ENCODE results near the gene TMEM145. TPM values are rescaled to one million over a fixed set of nuclear protein-coding genes. Genes with fewer than 3 reads are reported as not detected.
A peak's percentile ranks its signal among the peaks of the same experiment; 100 is the strongest.

TMEM145 gene
- total RNA-seq, 6 experiments from 2014 or later, result 0.10 to 0.16 (median 0.12) TPM; not detected in 3

DNA sequence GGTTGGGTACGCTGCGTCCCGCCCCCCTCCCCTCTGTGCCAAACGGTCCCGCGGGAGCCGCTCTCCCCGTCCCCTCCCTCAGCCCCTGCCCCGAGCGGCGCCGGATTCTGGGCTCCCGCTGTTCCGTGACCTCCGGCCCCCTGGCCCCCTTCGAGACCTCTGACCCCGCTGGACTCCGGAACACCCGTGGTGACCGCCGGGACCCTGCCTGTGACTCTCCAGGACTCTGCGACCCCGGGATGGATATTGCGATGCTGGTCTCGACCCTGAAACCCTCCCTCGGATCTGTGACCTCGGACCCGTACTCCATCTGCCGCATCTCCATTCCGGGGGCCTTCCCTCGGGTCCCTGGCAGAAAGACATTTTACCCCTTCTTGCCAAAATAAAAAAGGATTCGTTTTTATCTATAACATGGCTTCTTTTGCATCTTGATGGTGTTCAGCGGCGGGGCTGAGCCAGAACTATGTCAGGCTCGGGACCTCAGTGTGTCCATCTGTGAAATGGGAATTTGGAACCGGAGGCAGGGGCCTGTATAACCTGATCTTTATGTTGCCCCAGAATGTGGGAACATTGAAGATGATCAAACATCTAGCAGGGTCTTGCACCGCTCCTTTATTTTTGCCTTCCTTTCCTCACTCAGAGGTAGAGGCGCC lies 11.7 kb downstream of the TMEM145 start:
- WGBS (ENCODE audit: insufficient coverage, low coverage, low lambda C conversion rate, missing lambda C conversion rate), result 2% methylated on average over 33 of the region's 38 CpGs
- Histone ChIP-seq H3K4me3 (peak overlapping the region in 2 of 3 donors; percentile 12 to 31), H3K36me3 (no peaks in the 10 kb centered on the region), H3K9me3 (no peaks in the 10 kb centered on the region), H3K27ac (no peak overlapping the region), H3K4me1 (peaks cover 0 to 11% (median 0%) of the 10 kb centered on the region in 4 donors), H3K27me3 (no peaks in the 10 kb centered on the region)
- intact Hi-C loops (cut with DNase I), result loop anchor here in 1 of 2 donors (10.0 kb wide), 1 partner anchor 190 kb away; the partner anchor contains the start of gene POU2F2
- DNase-seq, result peak in 1 of 3 donors; percentile 33
- ATAC-seq, result no peak
- TF ChIP-seq, protein P1, sequence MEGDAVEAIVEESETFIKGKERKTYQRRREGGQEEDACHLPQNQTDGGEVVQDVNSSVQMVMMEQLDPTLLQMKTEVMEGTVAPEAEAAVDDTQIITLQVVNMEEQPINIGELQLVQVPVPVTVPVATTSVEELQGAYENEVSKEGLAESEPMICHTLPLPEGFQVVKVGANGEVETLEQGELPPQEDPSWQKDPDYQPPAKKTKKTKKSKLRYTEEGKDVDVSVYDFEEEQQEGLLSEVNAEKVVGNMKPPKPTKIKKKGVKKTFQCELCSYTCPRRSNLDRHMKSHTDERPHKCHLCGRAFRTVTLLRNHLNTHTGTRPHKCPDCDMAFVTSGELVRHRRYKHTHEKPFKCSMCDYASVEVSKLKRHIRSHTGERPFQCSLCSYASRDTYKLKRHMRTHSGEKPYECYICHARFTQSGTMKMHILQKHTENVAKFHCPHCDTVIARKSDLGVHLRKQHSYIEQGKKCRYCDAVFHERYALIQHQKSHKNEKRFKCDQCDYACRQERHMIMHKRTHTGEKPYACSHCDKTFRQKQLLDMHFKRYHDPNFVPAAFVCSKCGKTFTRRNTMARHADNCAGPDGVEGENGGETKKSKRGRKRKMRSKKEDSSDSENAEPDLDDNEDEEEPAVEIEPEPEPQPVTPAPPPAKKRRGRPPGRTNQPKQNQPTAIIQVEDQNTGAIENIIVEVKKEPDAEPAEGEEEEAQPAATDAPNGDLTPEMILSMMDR (IDR thresholded peaks at IDR 0.05), result peak in 1 of 4 donors; percentile 94
- no peak for TF ChIP-seq POLR2A (IDR thresholded peaks at IDR 0.05)

DNA sequence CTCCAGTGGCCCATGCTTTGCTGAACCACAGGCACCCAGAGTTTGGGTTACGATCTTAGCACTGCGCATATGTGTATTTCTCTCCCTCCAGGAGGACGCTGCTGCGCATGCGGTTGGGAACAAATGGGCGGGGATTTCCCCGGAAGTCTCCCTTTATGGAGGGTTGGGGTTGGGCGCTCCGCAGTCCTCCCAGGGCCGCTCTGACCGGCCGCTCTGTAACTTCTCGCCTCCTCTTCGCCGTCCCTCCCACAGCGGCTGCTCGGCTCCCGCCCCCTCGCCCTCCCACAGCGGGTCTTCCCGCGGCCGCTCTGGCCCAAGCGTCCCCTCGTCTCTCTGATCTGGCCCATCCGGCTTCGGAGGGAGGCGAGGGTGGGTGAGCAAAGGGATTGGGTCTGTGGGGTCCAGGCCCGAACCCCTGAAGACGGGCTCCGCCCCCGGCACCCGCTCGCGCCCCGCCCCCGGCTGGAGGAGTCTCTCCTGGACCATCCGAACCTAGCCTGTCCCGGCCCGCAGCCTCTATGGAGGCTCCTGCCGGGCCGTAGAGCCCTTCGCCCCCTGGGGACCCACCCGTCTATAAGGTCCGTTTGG lies 12.3 kb downstream of the TMEM145 start, which contains the start of gene MEGF8:
MEGF8 (plus strand) TSS at position 328 of the 588 bp plus-strand sequence. CDS start 609 bp downstream, outside the sequence.
- intact Hi-C loops (cut with DNase I), result loop anchor here in 1 of 2 donors (10.0 kb wide), 1 partner anchor 191 kb away; the partner anchor contains the start of gene POU2F2
- Histone ChIP-seq H3K27ac (peak within 1 kb of the TSS; percentile 38 to 71 (median 62)), H3K4me1 (peaks cover 0 to 11% (median 0%) of the 10 kb centered on the region in 4 donors), H3K4me3 (peak within 1 kb of the TSS; percentile 95 to 97 (median 96)), H3K27me3 (no peaks in the 10 kb centered on the region), H3K9me3 (no peaks in the 10 kb centered on the region), H3K36me3 (no peaks in the 10 kb centered on the region)
- 0% methylated on average over 7 of the region's 45 CpGs for WGBS (ENCODE audit: insufficient coverage, low coverage, low lambda C conversion rate, missing lambda C conversion rate)
- ATAC-seq, result peak; percentile 96 to 98 (median 98)
- TF ChIP-seq, protein P1 (IDR thresholded peaks at IDR 0.05), result peak in 3 of 4 donors; percentile 88 to 92 (median 90)
- peak; percentile 74 for TF ChIP-seq POLR2A (IDR thresholded peaks at IDR 0.05)
- peak; percentile 96 to 98 (median 98) for DNase-seq

DNA sequence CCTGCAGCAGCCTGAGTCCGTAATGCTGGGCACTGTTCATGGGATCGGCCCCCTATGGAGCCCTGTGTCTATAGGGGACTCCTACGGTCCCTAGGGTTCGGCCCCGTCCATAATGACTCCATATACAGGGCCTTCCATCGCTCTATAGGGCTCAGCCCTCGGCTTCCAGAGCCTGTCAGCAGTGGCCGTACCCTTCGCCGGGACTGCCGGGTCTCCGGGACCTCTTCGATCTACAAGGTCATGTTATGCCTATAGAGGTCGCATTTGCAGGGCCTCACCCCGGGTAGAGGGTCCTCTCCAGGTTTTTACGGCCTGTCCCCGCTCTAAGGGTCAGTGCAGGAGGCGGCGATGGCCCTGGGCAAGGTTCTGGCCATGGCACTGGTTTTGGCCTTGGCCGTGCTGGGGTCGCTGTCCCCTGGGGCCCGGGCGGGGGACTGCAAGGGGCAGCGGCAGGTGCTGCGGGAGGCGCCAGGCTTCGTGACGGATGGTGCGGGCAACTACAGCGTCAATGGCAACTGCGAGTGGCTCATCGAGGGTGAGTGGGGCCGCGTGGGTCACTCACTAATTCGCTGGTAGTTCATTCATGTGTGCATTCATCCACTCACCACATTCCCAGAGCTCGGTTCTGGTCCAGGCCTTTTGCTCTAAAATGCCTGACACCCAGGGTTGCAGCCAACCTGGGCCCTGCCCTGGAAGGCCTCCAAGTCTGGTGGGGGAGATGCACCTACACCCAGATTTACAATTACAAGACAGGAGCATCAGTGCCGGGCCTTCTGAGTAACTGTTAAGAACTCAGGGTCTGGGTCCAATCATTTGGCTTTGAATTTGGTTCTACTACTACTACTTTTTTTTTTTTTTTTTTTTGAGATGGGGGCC lies 13.0 kb downstream of the TMEM145 start:
- H3K4me1 ChIP-seq, result peaks cover 0 to 11% (median 0%) of the 10 kb centered on the region in 4 donors
- intact Hi-C loops (cut with DNase I), result loop anchor here in 1 of 2 donors (10.0 kb wide), 1 partner anchor 191 kb away; the partner anchor contains the start of gene POU2F2
- no peaks in the 10 kb centered on the region for H3K36me3 ChIP-seq
- H3K9me3 ChIP-seq, result no peaks in the 10 kb centered on the region
- ATAC-seq (peak; percentile 6 to 18 (median 10)), DNase-seq (peak in 1 of 3 donors; percentile 46)
- H3K4me3 ChIP-seq, result peak overlapping the region; percentile 95 to 97 (median 96)
- H3K27ac ChIP-seq, result peak overlapping the region; percentile 38 to 71 (median 62)
- WGBS (ENCODE audit: insufficient coverage, low coverage, low lambda C conversion rate, missing lambda C conversion rate), result 14% methylated on average over 6 of the region's 37 CpGs
- no peak for TF ChIP-seq POLR2A (IDR thresholded peaks at IDR 0.05)
- TF ChIP-seq, protein P1 (IDR thresholded peaks at IDR 0.05), result peak in 1 of 4 donors; percentile 10
- H3K27me3 ChIP-seq, result no peaks in the 10 kb centered on the region

DNA sequence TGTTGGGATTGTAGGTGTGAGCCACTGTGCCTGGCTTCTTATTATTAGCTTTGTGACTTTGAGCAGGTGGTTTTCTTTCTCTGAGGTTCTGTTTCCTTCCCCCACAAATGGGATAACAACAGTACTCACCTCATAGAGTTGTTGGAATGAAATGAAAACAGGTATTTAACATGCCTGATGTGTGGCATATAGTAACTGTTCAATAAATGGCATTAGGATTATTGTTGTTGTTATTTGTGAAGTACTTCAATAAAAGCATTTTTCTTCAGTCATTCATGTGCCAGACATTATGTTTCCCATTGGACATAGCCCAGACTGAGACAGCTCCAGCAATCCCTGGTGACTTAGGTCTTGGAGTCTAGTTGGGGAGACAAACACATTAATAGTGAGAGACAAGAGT lies 13.9 kb downstream of the TMEM145 start:
- ATAC-seq (no peak), DNase-seq (no peak)
- Histone ChIP-seq H3K9me3 (no peaks in the 10 kb centered on the region), H3K4me3 (no peak overlapping the region), H3K36me3 (no peaks in the 10 kb centered on the region), H3K27me3 (no peaks in the 10 kb centered on the region), H3K27ac (no peak overlapping the region), H3K4me1 (peaks cover 0 to 11% (median 0%) of the 10 kb centered on the region in 4 donors)
- TF ChIP-seq POLR2A (IDR thresholded peaks at IDR 0.05), result no peak
- TF ChIP-seq, protein P1 (IDR thresholded peaks at IDR 0.05), result no peak
- intact Hi-C loops (cut with DNase I), result loop anchor here in 1 of 2 donors (10.0 kb wide), 1 partner anchor 192 kb away; the partner anchor contains the start of gene POU2F2
